ENCODE results near the gene NRP2. TPM values are rescaled to one million over a fixed set of nuclear protein-coding genes. Genes with fewer than 3 reads are reported as not detected.

NRP2 gene
- total RNA-seq, 1 experiment from 2014 or later: 1.2 TPM

- no peaks in the 10 kb centered on the region for H3K79me2 ChIP-seq (ENCODE audit: insufficient read depth, low read length)
- H2AFZ ChIP-seq (ENCODE audit: low read depth, low read length, poor library complexity, severe bottlenecking): no peak overlapping the region
- RAD21 ChIA-PET (ENCODE audit: low non-redundant PET in 1 of 2, low total read pairs in 2 of 2, uncharacterized antibody in 2 of 2, unreplicated experiment in 2 of 2): no interaction called here
- H3K9ac ChIP-seq (ENCODE audit: low read length): no peak overlapping the region
- ATAC-seq (no peak), DNase-seq (ENCODE audit: low read depth, low spot score) (no peak)
- BruUV-seq (replicated peaks): no TSS peak
- no peak overlapping the region for H3K27ac ChIP-seq (ENCODE audit: low read depth, low read length)
- no peak overlapping the region for H3K4me3 ChIP-seq (replicated peaks in 1 of 2; ENCODE audit: low read depth in 1 of 2, low read length in 2 of 2)
- H3K27me3 ChIP-seq (ENCODE audit: insufficient read depth, low read length): peaks cover 21% of the 10 kb centered on the region; the same call in 1 of the 2 replicates
- POLR2A ChIA-PET: no interaction called here
- peaks cover 0 to 3% of the 10 kb centered on the region in 2 experiments; a peak in 1 of 4 replicates for H3K4me1 ChIP-seq (ENCODE audit: control insufficient read depth in 1 of 2, insufficient read depth in 2 of 2, low read length in 2 of 2)
- CTCF ChIA-PET: interaction anchor here (1.4 to 2.9 kb wide), 2 partner anchors 109 to 149 kb away, joined by 8 to 14 read pairs; no protein-coding TSS in a partner anchor
- no peaks in the 10 kb centered on the region for H3K9me2 ChIP-seq (ENCODE audit: insufficient read depth)
- H3K36me3 ChIP-seq (ENCODE audit: control insufficient read depth in 1 of 2, insufficient read depth in 2 of 2, low read length in 2 of 2): no peaks in the 10 kb centered on the region
- no peak overlapping the region for H3K4me2 ChIP-seq (ENCODE audit: low read length)
- no peak for TF ChIP-seq YY1 (IDR thresholded peaks at IDR 0.05; ENCODE audit: extremely low read depth, insufficient replicate concordance, low read depth, low read length)
- TF ChIP-seq ZBTB33 (IDR thresholded peaks at IDR 0.05; ENCODE audit: extremely low read depth, insufficient replicate concordance, low read length): no peak
- no peak for TF ChIP-seq EZH2phosphoT487 (IDR thresholded peaks at IDR 0.05; ENCODE audit: borderline replicate concordance)
- TF ChIP-seq SIN3A (IDR thresholded peaks at IDR 0.05; ENCODE audit: low read depth): no peak
- no peak for TF ChIP-seq ZNF274 (IDR thresholded peaks at IDR 0.05; ENCODE audit: low read depth, low read length)
- TF ChIP-seq CEBPB (IDR thresholded peaks at IDR 0.05; ENCODE audit: low read depth): no peak
- no peak for TF ChIP-seq POLR2A (IDR thresholded peaks at IDR 0.05; ENCODE audit: borderline replicate concordance, extremely low read depth, insufficient read depth, insufficient read length)
- TF ChIP-seq EZH2 (IDR thresholded peaks at IDR 0.05): no peak
- no peak for TF ChIP-seq SP1 (IDR thresholded peaks at IDR 0.05; ENCODE audit: low read depth)
- H3K9me3 ChIP-seq (ENCODE audit: control insufficient read depth in 1 of 2, insufficient read depth in 1 of 2, low read depth in 1 of 2, low read length in 2 of 2): no peaks in the 10 kb centered on the region
- intact Hi-C loops (cut with micrococcal nuclease): loop anchor here (1.0 to 10.0 kb wide), 5 partner anchors 37 to 1452 kb away; no protein-coding TSS in a partner anchor
- H4K20me1 ChIP-seq (ENCODE audit: insufficient read depth): no peaks in the 10 kb centered on the region
These were observed 94.4 kb downstream of the NRP2 start for GRCh38 chr2:205776720-205777119.

All from HCT116 (cell line).